GM18520 (cell line): ENCODE results near the gene ARAP3.
"Not testable (repeated sequence)": the region's sequence is repeated elsewhere in the genome, so short reads cannot be mapped to it uniquely, and the experiment has no call there.

Source experiments
- ATAC-seq: cut with Tn5 transposase; IDR thresholded peaks from one replicate; pipeline ENCODE4 v1.9.1; 2021; ENCODE audit not compliant: unreplicated experiment

Gene ARAP3, protein sequence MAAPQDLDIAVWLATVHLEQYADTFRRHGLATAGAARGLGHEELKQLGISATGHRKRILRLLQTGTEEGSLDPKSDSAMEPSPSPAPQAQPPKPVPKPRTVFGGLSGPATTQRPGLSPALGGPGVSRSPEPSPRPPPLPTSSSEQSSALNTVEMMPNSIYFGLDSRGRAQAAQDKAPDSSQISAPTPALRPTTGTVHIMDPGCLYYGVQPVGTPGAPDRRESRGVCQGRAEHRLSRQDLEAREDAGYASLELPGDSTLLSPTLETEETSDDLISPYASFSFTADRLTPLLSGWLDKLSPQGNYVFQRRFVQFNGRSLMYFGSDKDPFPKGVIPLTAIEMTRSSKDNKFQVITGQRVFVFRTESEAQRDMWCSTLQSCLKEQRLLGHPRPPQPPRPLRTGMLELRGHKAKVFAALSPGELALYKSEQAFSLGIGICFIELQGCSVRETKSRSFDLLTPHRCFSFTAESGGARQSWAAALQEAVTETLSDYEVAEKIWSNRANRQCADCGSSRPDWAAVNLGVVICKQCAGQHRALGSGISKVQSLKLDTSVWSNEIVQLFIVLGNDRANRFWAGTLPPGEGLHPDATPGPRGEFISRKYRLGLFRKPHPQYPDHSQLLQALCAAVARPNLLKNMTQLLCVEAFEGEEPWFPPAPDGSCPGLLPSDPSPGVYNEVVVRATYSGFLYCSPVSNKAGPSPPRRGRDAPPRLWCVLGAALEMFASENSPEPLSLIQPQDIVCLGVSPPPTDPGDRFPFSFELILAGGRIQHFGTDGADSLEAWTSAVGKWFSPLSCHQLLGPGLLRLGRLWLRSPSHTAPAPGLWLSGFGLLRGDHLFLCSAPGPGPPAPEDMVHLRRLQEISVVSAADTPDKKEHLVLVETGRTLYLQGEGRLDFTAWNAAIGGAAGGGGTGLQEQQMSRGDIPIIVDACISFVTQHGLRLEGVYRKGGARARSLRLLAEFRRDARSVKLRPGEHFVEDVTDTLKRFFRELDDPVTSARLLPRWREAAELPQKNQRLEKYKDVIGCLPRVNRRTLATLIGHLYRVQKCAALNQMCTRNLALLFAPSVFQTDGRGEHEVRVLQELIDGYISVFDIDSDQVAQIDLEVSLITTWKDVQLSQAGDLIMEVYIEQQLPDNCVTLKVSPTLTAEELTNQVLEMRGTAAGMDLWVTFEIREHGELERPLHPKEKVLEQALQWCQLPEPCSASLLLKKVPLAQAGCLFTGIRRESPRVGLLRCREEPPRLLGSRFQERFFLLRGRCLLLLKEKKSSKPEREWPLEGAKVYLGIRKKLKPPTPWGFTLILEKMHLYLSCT (N-terminal part only)

DNA sequence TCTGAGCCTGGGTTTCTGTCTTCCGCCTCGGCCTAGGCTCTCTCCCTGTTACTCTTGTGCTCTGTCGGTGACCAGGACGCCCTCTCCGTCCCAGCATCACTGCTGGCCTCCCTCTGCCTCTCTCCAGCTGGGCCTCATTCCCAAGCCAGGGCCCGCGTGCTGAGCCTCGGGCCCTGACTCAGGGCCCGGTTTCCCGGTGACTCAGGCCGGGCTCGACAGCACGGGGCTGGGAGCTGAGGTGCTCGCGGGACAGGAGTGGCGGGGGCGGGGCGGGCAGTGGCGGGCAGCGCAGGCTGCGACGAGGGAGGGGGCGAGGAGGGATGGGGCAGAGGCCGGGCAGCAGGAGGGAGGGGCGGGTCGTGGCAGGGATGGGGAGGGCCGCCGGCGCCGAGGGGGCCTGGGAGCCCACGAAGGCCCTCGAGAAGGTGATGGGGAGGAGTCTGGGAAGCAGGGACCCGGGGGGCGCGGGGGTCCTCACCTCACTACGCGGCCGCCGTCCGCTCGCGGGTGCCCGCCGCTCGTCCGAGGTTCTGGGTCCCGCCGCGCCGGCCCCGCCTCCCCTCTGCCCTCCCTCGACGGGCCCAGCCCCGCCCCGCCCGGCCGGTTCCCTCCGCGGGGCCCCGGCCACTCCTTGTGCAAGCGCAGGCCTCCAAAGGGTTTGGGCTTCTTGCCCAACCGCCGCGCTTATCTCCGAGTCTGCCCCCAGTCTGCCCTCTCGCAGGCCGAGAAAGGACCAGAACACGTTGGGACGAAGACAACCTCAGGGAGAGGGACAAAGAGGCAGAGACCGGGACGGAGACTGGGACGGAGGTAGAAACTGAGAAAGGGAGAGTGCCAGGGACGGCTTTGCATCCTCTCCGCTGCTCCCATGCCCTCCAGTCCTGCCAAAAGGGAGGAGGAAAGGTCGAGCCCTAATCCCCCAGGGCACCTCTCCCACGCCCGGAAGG lies at the start of gene ARAP3:
Gene ARAP3 (minus strand): TSS at position 536 of the 947 bp plus-strand sequence. CDS start 1,744 bp downstream, outside the sequence.
- ATAC-seq = no peak

DNA sequence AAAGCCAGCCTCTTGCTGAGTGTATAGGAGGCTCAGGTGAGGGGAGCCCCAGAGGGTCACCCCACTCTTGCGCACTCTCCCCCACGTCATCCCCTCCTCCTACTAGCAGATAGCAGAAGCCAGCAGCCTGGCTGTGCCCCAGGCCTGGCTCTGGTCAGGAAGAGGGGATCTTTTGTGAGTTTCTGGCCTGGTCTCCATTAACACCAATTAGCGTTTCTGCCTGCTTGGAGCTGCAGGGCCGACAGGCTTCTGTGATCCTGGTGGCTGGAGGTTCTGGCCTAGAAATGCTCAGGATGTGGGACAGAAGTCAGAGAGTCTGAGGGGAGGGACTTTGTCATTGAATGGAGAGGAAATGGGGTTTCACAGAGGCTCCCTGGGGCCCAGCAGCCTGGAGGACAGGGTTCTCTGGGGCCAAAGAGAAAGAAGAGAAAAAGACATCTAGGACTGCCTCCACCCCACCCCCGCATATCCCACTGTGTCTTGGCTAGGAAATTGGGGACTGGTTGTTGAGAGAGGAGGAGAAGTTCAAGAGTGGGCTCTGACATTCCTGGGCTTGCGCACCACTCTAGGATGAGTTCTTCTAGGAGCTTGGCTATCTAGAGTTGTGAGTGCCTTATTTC lies 47.5 kb upstream of the ARAP3 start:
- ATAC-seq = no peak

DNA sequence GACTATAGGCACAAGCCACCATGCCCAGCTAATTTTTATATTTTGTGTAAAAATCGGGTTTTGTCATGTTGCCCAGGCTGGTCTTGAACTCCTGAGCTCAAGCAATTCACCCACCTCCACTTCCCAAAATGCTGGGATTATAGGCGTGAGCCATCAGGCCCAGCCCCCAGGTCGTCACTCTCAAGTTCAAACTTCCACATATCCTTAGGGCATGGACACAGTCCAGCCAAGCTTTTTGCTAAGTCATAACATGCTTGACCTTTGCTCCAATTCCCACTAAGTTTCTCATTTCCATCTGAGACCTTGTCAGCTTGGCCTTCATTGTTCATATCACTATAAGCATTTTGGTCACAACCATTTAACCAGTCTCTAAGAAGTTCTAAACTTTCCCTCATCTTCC lies 43.9 kb upstream of the ARAP3 start:
- no peak for ATAC-seq

DNA sequence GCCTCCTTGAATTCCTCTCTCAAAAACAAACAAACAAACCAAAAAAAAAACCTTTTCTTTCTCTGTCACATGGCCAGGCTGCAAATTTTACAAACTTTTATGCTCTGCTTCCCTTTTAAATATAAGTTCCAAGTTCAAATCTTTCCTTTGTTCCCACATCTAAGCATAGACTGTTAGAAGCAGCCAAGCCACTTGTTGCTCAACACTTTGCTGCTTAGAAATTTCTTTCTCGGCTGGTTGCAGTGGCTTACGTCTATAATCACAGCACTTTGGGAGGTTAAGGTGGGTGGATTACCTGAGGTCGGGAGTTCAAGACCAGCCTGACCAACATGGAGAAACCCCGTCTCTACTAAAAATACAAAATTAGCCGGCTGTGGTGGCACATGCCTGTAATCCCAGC lies 43.1 kb upstream of the ARAP3 start:
- ATAC-seq = not testable (repeated sequence)

DNA sequence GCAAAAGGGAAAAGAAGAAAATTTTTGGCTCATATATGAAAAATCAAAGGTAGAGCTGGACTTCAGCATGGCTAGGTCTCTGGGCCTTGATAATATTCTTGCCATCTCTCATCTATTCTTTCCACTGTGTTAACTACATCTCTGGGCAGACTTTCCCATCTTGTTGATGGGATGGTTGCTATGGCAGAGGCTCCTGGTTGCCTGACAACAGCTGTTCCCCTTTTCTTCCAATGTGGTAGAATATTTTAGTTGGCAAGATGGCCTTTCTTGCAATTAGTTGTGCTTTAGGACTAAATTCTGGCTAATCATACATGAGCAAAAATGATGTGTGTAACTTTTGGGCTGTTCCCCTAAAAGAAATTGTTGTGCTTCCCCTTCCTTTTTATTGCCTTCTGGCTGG lies 40.2 kb upstream of the ARAP3 start:
- no peak for ATAC-seq

DNA sequence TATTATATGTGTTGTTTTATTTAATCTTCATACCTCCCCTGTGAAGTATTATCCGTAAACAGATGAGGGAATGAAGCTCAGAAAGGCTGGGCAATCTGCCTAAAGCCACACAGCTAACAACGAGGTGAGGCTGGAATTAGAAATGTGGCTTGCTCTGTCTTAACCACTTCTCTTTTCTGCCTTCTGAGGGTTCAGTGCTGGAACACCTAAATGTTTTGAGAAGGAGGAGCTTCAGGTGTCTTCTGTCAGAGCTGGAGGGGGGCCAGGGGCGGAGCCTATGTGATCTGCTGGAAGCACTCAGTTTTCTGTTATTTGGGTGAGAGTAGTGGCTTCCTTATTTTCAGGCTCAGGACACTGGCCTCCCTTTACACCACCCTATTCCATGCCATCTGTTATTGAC lies 35.0 kb upstream of the ARAP3 start:
- no peak for ATAC-seq

DNA sequence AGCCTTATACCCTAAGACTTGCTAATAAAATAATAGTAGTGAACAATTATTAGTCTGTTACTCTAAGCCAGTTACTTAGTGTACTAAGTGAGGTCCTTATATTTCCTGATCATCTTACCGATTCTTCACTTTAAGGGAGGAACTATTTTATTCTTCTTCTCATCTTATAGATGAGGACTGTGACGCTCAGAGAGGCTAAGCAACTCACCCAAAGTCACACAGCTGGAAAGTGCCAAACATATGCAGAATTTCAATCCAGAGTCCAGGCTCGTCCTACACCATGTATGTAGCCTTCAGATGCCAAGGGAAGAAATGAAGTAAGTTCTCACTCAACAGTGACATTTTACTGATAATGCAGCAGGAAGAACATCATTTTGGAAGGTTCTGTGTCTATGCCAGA lies 34.4 kb upstream of the ARAP3 start:
- no peak for ATAC-seq

DNA sequence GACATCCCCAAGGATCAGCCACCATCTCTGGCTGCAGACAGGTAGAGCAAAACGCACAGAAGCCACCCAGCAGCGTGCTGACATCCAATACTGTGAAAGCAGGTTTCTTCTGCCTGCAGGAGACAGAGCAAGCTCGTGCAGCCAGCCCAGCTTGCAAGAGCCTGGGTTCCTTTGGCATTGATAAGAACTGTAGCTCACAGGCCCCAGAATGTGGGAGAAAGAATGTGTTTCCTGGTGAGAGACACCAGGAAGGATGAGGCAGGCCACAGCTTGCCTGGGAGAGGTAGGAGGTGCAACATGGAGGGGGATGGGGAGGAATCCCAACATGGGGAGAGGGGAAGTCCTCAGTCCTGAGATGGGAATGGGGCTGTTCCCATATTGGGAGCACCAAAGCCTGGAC lies 34.0 kb upstream of the ARAP3 start:
- no peak for ATAC-seq

DNA sequence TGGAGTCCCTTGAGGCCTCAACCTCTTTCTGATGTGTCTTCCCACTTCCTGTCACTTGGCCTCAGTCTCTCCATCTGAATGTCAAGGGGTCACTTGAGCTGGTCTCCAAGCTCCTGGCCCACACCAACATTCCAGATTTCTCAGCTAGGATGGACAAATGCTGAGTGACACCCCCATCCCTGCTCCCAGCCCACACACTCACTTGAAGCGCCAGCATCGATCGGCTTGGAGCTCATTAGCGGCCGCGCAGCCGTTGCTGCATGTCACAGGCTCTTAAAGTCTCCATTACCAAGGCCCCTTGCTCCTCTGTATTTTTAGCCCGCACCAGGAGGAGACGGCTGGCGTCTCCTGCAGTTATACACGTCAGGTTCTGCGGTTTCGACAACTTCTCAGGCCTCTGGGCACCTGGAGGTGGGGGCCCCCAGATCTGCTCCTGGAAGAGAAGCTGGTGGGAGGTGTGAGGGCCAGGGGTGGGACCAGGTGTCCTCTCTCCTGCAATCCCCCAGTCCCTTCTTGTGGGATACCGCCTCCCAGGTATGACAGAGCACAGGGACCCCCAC lies 33.4 kb upstream of the ARAP3 start:
- no peak for ATAC-seq

DNA sequence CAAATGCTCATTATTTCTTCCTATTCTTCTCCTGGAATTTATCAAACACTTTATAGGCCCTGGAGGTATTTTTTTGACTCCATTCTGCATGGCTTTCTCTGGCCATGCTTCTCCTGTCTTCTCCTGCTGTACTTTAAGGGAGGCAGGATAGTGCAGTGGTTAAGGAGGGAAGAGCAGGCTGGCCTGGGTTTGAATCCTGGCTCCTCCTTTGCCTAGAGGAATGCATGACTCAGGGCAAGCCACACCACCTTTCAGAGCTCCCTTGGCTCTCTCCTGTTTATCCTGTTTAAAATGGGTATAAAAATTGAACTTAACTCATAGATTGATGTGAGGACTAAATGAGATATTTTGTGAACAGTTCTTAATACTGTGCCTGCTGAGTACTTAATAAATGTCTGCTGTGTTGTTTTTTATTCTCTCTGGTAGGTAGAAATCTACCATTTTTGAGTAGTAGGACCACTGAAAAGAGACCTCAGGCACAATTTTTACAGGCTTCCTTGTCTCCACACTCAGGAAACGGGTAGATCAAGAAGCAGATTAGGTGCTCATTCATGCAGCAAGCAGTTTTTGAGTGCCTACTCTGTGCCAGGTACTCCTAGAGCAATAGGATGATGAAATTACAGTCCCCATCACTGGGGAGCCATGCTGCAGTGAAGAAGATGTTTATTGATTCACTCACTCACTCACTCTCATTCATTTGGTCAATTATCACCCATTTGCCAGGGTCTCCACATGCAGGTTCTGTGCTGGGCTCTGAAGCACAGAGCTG lies 32.7 kb upstream of the ARAP3 start:
- ATAC-seq = no peak

DNA sequence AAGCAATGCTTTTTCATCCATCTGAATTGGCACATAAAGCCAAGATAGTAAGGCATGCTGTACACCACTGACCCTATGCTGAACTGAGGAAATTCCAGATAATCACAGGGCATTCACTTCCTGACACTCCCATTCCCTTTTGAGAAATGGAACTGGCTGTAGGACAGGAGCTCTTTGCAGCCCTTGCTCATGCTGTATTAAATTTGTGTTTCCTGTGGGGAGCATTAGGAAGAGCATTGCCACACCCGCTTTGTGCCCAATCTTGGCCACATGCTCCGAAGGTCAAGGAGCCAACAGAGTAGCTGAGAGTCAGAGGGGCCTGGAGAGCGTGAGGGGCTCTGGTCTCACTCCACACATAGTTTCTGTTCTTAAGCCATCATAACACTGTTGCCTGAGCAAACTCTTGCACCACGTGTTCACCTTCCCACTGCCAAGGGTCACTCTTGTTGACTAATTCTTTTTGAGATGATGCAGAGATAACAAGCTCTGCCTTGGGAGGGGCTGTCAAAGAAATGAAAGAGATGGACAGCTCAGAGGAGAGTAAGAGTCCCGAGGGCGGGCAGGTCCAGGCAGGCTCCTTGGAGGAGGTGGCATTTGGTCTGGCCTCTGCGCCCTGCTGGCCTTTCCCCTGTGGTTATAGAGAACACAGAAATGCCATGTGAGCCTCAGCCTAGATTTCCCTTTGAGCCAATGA lies 31.7 kb upstream of the ARAP3 start:
- ATAC-seq = no peak

DNA sequence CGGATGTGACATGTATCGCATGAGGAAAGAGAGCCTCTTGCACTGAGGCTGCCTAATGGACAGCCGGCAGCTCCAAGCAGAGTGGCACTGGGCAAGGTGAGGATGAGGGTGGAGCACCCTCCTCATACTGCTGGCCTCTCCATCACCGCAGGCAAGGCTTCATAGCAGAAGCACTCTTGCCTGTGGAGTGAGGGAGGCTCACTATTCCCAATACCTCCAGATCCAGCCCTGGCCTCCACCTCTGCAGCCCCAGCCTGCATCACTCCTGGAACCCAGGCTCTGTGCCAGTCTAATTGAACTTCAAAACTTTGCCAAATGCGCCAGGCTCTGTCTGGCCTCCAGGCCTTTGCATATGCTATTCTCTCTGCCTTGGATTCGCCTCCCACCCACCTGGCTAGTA lies 29.7 kb upstream of the ARAP3 start:
- ATAC-seq = no peak

DNA sequence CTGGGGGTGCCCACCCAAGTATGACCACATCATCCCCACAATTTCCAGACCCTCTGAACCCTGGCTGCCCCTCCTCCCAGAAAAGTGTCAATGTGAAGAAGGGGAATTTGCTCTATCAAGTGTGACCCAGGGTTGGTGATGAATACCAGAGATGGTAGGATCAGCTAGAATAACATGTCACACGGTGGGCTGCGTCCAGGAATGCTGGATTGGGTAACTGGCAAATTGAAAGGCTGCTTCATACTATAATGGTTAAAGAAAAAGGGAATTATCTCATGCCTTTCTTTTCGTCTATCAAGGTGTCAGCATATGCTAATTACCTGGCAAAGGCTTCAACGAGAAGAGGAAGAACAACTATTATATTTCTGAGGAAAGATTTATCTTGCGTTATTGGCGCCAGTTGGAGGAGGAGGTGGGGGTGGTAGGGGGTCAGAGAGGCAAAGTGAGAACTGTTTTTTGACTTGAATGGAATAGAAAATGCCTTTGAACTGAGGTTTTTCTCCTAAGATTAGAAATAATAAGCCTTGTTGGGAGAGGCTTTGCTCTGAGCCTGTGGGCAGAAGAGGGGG lies 27.8 kb upstream of the ARAP3 start:
- no peak for ATAC-seq

DNA sequence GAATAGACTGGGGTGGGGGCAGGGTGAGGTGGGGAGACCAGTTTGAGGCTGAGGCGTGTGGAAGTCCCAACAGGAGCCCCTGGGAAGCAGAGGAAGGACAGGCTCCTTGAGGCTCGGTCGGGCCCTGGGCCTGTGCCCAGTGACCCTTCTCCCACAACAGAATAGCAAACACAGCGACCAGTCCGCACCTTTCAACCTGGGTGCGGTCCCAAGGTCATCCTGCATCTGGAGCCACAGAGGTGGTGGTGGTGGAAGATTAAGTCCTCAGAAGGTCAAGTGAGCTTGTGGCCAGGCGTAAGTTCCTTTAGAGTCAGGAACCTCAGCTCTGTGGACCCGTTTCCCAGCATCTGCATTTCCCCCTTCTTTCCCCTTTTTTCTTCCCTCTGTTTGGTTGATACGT lies 26.0 kb upstream of the ARAP3 start:
- ATAC-seq = no peak

DNA sequence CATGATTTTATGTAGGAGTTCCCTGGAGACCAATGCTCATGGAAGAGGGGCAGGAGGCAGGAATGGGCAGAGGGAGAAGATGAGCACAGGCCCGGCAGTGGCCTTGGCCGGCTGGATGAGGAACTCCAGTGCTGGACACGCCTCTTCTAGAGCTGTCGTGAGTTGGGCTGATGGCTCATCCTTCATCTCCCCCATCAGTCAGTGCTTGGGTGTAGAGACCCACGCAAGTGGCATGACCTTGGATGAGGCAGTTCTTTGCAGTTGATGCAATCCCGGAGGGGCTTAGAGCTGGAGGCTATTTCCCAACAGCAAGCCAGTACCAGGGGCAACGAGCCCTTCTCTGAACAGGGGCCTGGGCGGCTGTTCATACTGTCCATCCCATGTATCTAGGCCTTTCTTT lies 25.5 kb upstream of the ARAP3 start:
- ATAC-seq = no peak

DNA sequence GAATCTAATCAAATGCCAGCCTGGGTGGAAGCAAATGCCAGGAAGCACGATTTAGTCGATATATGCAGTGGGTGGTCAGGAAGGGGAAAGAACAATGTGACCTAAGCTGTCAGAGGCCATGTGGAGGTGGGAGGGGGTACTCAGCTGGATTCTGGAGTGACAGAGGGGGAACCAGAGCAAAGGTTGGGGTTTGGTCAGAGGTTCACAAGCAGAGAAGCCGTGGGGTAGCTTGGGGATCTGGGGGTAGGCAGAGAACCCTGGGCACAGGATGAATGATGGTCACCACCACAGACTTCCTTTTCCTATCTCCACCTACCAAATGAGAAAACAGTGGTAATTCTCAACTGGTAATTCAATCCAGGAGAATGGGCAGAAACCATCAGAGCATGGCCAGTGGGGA lies 24.1 kb upstream of the ARAP3 start:
- no peak for ATAC-seq

DNA sequence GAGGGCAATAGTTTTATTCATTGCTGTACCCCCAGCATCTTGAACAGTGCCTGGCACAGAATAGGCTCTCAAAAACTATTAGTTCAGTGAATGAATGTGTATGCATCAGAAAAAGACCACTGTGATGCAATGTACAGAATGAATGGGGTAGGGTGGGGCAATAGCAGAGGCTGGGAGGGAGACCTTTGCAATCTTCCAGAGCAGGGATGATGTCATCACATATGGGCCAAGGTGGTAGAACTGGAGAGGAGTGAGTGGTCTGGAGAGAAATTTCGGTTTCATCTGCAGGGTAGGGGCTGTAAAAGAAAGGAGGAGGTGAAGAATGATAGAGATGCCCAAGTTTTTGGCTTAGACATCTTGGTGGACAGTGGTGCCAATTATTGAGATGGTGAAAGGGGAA lies 23.4 kb upstream of the ARAP3 start:
- ATAC-seq = no peak
